Measurements from ENCODE around the gene CD300LB. TPM values are rescaled to one million over a fixed set of nuclear protein-coding genes. Genes with fewer than 3 reads are reported as not detected.
"Not testable (repeated sequence)": the region's sequence is repeated elsewhere in the genome, so short reads cannot be mapped to it uniquely, and the experiment has no call there.

Gene CD300LB
- not detected for total RNA-seq

GRCh38 chr17:74531231-74531761 lies at the start of gene CD300LB:
Gene CD300LB (minus strand): TSS chr17:74531475. CDS start chr17:74531350, 125 bp downstream.
- 41 to 54% methylated on average over 10 of the region's 10 CpGs for WGBS, 2 donors
- Histone ChIP-seq H3K27me3 (no peaks in the 10 kb centered on the region), H3K4me3 (no peak within 1 kb of the TSS), H3K27ac (peak within 1 kb of the TSS in 1 of 4 donors; percentile 12), H3K36me3 (replicated peaks in 1 of 2; ENCODE audit: insufficient read depth in 1 of 2, low read depth in 2 of 2) (no peaks in the 10 kb centered on the region), H3K4me1 (no peaks in the 10 kb centered on the region), H3K9me3 (no peaks in the 10 kb centered on the region)
- DNase-seq (peak in 2 of 4 donors; percentile 6 to 19), ATAC-seq (no peak)
- intact Hi-C loops (cut with DNase I) = no loop called here
- TF ChIP-seq CTCF (IDR thresholded peaks at IDR 0.05) = no peak
- no peak for TF ChIP-seq POLR2A (IDR thresholded peaks at IDR 0.05)

GRCh38 chr17:74579900-74580299 lies 48.6 kb upstream of the CD300LB start:
- intact Hi-C loops (cut with DNase I) = no loop called here
- no peak for DNase-seq
- Histone ChIP-seq H3K4me1 (no peaks in the 10 kb centered on the region), H3K9me3 (no peaks in the 10 kb centered on the region), H3K4me3 (no peak overlapping the region), H3K27ac (no peak overlapping the region), H3K27me3 (no peaks in the 10 kb centered on the region), H3K36me3 (replicated peaks in 1 of 2; ENCODE audit: insufficient read depth in 1 of 2, low read depth in 2 of 2) (no peaks in the 10 kb centered on the region)
- TF ChIP-seq CTCF (IDR thresholded peaks at IDR 0.05) = no peak
- TF ChIP-seq POLR2A (IDR thresholded peaks at IDR 0.05) = no peak
- no peak for ATAC-seq
- 43 to 64% methylated on average over 7 of the region's 7 CpGs for whole genome bisulfite sequencing, 2 donors

GRCh38 chr17:74578979-74579378 lies 47.7 kb upstream of the CD300LB start:
- H3K9me3 ChIP-seq = no peaks in the 10 kb centered on the region
- ATAC-seq = no peak
- no peak for TF ChIP-seq POLR2A (IDR thresholded peaks at IDR 0.05)
- 59 to 69% methylated on average over 9 of the region's 9 CpGs for WGBS, 2 donors
- H3K4me3 ChIP-seq = no peak overlapping the region
- no peaks in the 10 kb centered on the region for H3K4me1 ChIP-seq
- H3K27me3 ChIP-seq = no peaks in the 10 kb centered on the region
- no peak for DNase-seq
- H3K27ac ChIP-seq = no peak overlapping the region
- intact Hi-C loops (cut with DNase I) = no loop called here
- no peaks in the 10 kb centered on the region for H3K36me3 ChIP-seq (replicated peaks in 1 of 2; ENCODE audit: insufficient read depth in 1 of 2, low read depth in 2 of 2)

- DNase-seq (no peak), ATAC-seq (no peak)
- Histone ChIP-seq H3K27me3 (no peaks in the 10 kb centered on the region), H3K36me3 (replicated peaks in 1 of 2; ENCODE audit: insufficient read depth in 1 of 2, low read depth in 2 of 2) (no peaks in the 10 kb centered on the region), H3K9me3 (no peaks in the 10 kb centered on the region), H3K4me1 (no peaks in the 10 kb centered on the region), H3K4me3 (no peak overlapping the region), H3K27ac (no peak overlapping the region)
- WGBS, 2 donors = 42 to 58% methylated on average over 5 of the region's 5 CpGs
- no peak for TF ChIP-seq POLR2A (IDR thresholded peaks at IDR 0.05)
- TF ChIP-seq CTCF (IDR thresholded peaks at IDR 0.05) = no peak
- intact Hi-C loops (cut with DNase I) = no loop called here
Measured at GRCh38 chr17:74574489-74575142, 43.3 kb upstream of the CD300LB start.

GRCh38 chr17:74573635-74574034 lies 42.4 kb upstream of the CD300LB start:
- DNase-seq; intact Hi-C loops (cut with DNase I); H3K36me3 ChIP-seq (replicated peaks in 1 of 2; ENCODE audit: insufficient read depth in 1 of 2, low read depth in 2 of 2); H3K4me3 ChIP-seq; H3K27ac ChIP-seq; H3K4me1 ChIP-seq; H3K27me3 ChIP-seq; H3K9me3 ChIP-seq; ATAC-seq: not testable (repeated sequence)

GRCh38 chr17:74573169-74573568 lies 41.9 kb upstream of the CD300LB start:
- Histone ChIP-seq H3K27ac (no peak overlapping the region), H3K36me3 (replicated peaks in 1 of 2; ENCODE audit: insufficient read depth in 1 of 2, low read depth in 2 of 2) (no peaks in the 10 kb centered on the region), H3K4me1 (no peaks in the 10 kb centered on the region), H3K9me3 (no peaks in the 10 kb centered on the region), H3K27me3 (no peaks in the 10 kb centered on the region), H3K4me3 (no peak overlapping the region)
- 70 to 89% methylated on average over 2 to 3 of the region's 3 CpGs for WGBS, 2 donors
- no peak for DNase-seq
- intact Hi-C loops (cut with DNase I) = no loop called here
- TF ChIP-seq CTCF (IDR thresholded peaks at IDR 0.05) (no peak), POLR2A (IDR thresholded peaks at IDR 0.05) (no peak)
- ATAC-seq = no peak

All from body of pancreas (tissue), 4 donors.